ACC112 (cell line): ENCODE measurements around the gene CLK2.
A peak's percentile ranks its signal among the peaks of the same experiment; 100 is the strongest.

Experiments
- H2AFZ ChIP-seq: fragments of 200-600 bp; sonication (generic); one replicate; pipeline ENCODE4 v1.6.0; 2017; ENCODE audit warnings: antibody characterized with exemption, low read length; ENCODE audit not compliant: unreplicated experiment
- H3K27ac ChIP-seq: fragments of 200-600 bp; sonication (generic); 2 replicates; pipeline ENCODE4 v1.5.1; 2014; ENCODE audit warnings: low read depth, mild to moderate bottlenecking, antibody characterized with exemption, low read length, moderate library complexity
- H3K27me3 ChIP-seq: fragments of 200-600 bp; sonication (generic); 2 replicates; pipeline ENCODE4 v1.6.1; 2014; ENCODE audit warnings: mild to moderate bottlenecking, antibody characterized with exemption, low read length, moderate library complexity, mixed read lengths; ENCODE audit not compliant: insufficient read depth
- H3K36me3 ChIP-seq: fragments of 200-600 bp; sonication (generic); 2 replicates; pipeline ENCODE4 v1.6.1; 2016; ENCODE audit warnings: mild to moderate bottlenecking, antibody characterized with exemption, low read length, moderate library complexity, mixed read lengths; ENCODE audit not compliant: insufficient read depth
- H3K4me1 ChIP-seq: fragments of 200-600 bp; sonication (generic); one replicate; pipeline ENCODE4 v1.6.1; 2016; ENCODE audit warnings: low read length, mixed read lengths; ENCODE audit not compliant: insufficient read depth, unreplicated experiment, control insufficient read depth
- H3K4me3 ChIP-seq: fragments of 200-600 bp; sonication (generic); 2 replicates; pipeline ENCODE4 v1.5.1; 2014; ENCODE audit warnings: mild to moderate bottlenecking, low read depth, low read length
- H3K79me2 ChIP-seq: fragments of 200-600 bp; sonication (generic); one replicate; pipeline ENCODE4 v1.6.0; 2016; ENCODE audit warnings: low read length; ENCODE audit not compliant: control insufficient read depth, unreplicated experiment, insufficient read depth

Gene CLK2

GRCh38 chr1:155263067-155263466 is 10.2 kb downstream of the CLK2 start:
- Histone ChIP-seq H3K27me3 (no peaks in the 10 kb centered on the region), H3K36me3 (peaks cover 29% of the 10 kb centered on the region), H2AFZ (no peak overlapping the region), H3K4me3 (no peak overlapping the region), H3K79me2 (peaks cover 17% of the 10 kb centered on the region), H3K4me1 (peaks cover 6% of the 10 kb centered on the region), H3K27ac (no peak overlapping the region)

- H3K4me1 ChIP-seq, result peaks cover 6% of the 10 kb centered on the region
- peak within 1 kb of the TSS; percentile 98 for H3K4me3 ChIP-seq
- no peaks in the 10 kb centered on the region for H3K27me3 ChIP-seq
- peaks cover 20% of the 10 kb centered on the region for H3K36me3 ChIP-seq
- peaks cover 17% of the 10 kb centered on the region for H3K79me2 ChIP-seq
- H3K27ac ChIP-seq, result peak within 1 kb of the TSS; percentile 59
- peak within 1 kb of the TSS; percentile 88 for H2AFZ ChIP-seq
Measured at GRCh38 chr1:155261852-155262673, 11.2 kb downstream of the CLK2 start, which contains the start of gene SCAMP3. Gene SCAMP3, minus strand, starts transcription at chr1:155262360. Its CDS starts 209 bp downstream, at chr1:155262151.

- H3K4me3 ChIP-seq, result peak overlapping the region; percentile 98
- H3K36me3 ChIP-seq, result peaks cover 22% of the 10 kb centered on the region
- no peaks in the 10 kb centered on the region for H3K27me3 ChIP-seq
- peak overlapping the region; percentile 88 for H2AFZ ChIP-seq
- H3K79me2 ChIP-seq, result peaks cover 17% of the 10 kb centered on the region
- peak overlapping the region; percentile 59 for H3K27ac ChIP-seq
- H3K4me1 ChIP-seq, result peaks cover 8% of the 10 kb centered on the region
Measured at GRCh38 chr1:155261493-155261851, 11.8 kb downstream of the CLK2 start.

GRCh38 chr1:155260276-155260675 is 13.0 kb downstream of the CLK2 start:
- H3K36me3 ChIP-seq, result peaks cover 12% of the 10 kb centered on the region
- H2AFZ ChIP-seq, result no peak overlapping the region
- peaks cover 17% of the 10 kb centered on the region for H3K4me1 ChIP-seq
- no peak overlapping the region; the same call in 1 of the 2 replicates for H3K4me3 ChIP-seq
- no peaks in the 10 kb centered on the region for H3K27me3 ChIP-seq
- H3K79me2 ChIP-seq, result peaks cover 17% of the 10 kb centered on the region
- H3K27ac ChIP-seq, result no peak overlapping the region

GRCh38 chr1:155256058-155256852 is 17.0 kb downstream of the CLK2 start:
- Histone ChIP-seq H3K4me3 (peak overlapping the region; percentile 95), H3K4me1 (peaks cover 28% of the 10 kb centered on the region), H3K27me3 (no peaks in the 10 kb centered on the region), H2AFZ (no peak overlapping the region), H3K79me2 (peaks cover 29% of the 10 kb centered on the region), H3K27ac (peak overlapping the region; percentile 65), H3K36me3 (peaks cover 4% of the 10 kb centered on the region)

- peak within 1 kb of the TSS; percentile 84 for H2AFZ ChIP-seq
- peaks cover 4% of the 10 kb centered on the region for H3K36me3 ChIP-seq
- no peaks in the 10 kb centered on the region for H3K27me3 ChIP-seq
- peaks cover 24% of the 10 kb centered on the region for H3K4me1 ChIP-seq
- H3K27ac ChIP-seq, result peak within 1 kb of the TSS; percentile 65
- H3K79me2 ChIP-seq, result peaks cover 21% of the 10 kb centered on the region
- H3K4me3 ChIP-seq, result peak within 1 kb of the TSS; percentile 95
Measured at GRCh38 chr1:155255243-155256007, 17.9 kb downstream of the CLK2 start, which contains the start of gene ENTREP3. Gene ENTREP3, minus strand, starts transcription at chr1:155255483. Its CDS starts 606 bp downstream, at chr1:155254877.

- Histone ChIP-seq H3K27ac (peak overlapping the region; percentile 65; the same call in 1 of the 2 replicates), H3K27me3 (no peaks in the 10 kb centered on the region), H3K36me3 (peaks cover 4% of the 10 kb centered on the region), H2AFZ (peak overlapping the region; percentile 84), H3K79me2 (peaks cover 17% of the 10 kb centered on the region), H3K4me1 (peaks cover 26% of the 10 kb centered on the region), H3K4me3 (peak overlapping the region; percentile 95)
Measured at GRCh38 chr1:155254714-155255242, 18.5 kb downstream of the CLK2 start.

GRCh38 chr1:155254228-155254713 is 19.0 kb downstream of the CLK2 start:
- Histone ChIP-seq H3K4me3 (peak overlapping the region; percentile 95), H2AFZ (peak overlapping the region; percentile 84), H3K36me3 (peaks cover 4% of the 10 kb centered on the region), H3K79me2 (peaks cover 17% of the 10 kb centered on the region), H3K27me3 (no peaks in the 10 kb centered on the region), H3K27ac (no peak overlapping the region), H3K4me1 (peaks cover 26% of the 10 kb centered on the region)

GRCh38 chr1:155253797-155254196 is 19.5 kb downstream of the CLK2 start:
- H3K4me1 ChIP-seq, result peaks cover 26% of the 10 kb centered on the region
- H2AFZ ChIP-seq, result no peak overlapping the region
- H3K79me2 ChIP-seq, result peaks cover 17% of the 10 kb centered on the region
- H3K4me3 ChIP-seq, result peak overlapping the region; percentile 95
- H3K27me3 ChIP-seq, result no peaks in the 10 kb centered on the region
- peaks cover 4% of the 10 kb centered on the region for H3K36me3 ChIP-seq
- H3K27ac ChIP-seq, result no peak overlapping the region

- Histone ChIP-seq H2AFZ (no peak overlapping the region), H3K27ac (no peak overlapping the region), H3K79me2 (peaks cover 17% of the 10 kb centered on the region), H3K36me3 (peaks cover 4% of the 10 kb centered on the region), H3K27me3 (no peaks in the 10 kb centered on the region), H3K4me1 (peaks cover 26% of the 10 kb centered on the region), H3K4me3 (peak overlapping the region; percentile 95)
Measured at GRCh38 chr1:155253208-155253607, 20.1 kb downstream of the CLK2 start.
